ENCODE data around the gene SERPINE1.

SERPINE1 gene

GRCh38 chr7:101121991-101122932 is 4.6 kb upstream of the SERPINE1 start:
- Histone ChIP-seq H3K4me3 (ENCODE audit: low read depth, low read length) (no peak overlapping the region), H3K27ac (ENCODE audit: extremely low read depth, low read depth, low read length) (no peak overlapping the region), H3K4me1 (ENCODE audit: control insufficient read depth, insufficient read depth, low read length) (no peaks in the 10 kb centered on the region; the same call in 1 of the 2 replicates), H3K9me3 (ENCODE audit: control insufficient read depth, insufficient read depth, low read depth, low read length) (no peaks in the 10 kb centered on the region), H3K36me3 (ENCODE audit: control insufficient read depth in 2 of 2, insufficient read depth in 1 of 2, low read length in 2 of 2) (no peaks in the 10 kb centered on the region)
- ChIA-PET POLR2A (interaction anchor here (0.6 to 1.4 kb wide), 7 partner anchors 10 to 1093 kb away, joined by 3 to 6 read pairs (median 4); partner anchors contain the start of gene SRRT), CTCF (interaction anchor here (0.5 to 6.7 kb wide), 11 partner anchors 9 to 1983 kb away, joined by 3 to 37 read pairs (median 5); no protein-coding TSS in a partner anchor)
- TF ChIP-seq ZBTB17 (tag by site-specific recombination; IDR thresholded peaks at IDR 0.05) (peak; percentile 36; the same call in 1 of the 2 replicates), ZNF398 (tag by site-specific recombination; IDR thresholded peaks at IDR 0.05) (peak; percentile 87), SP7 (tag by site-specific recombination; IDR thresholded peaks at IDR 0.05) (no peak), RBAK (tag by site-specific recombination; IDR thresholded peaks at IDR 0.05) (no peak), ZNF133 (tag by site-specific recombination; IDR thresholded peaks at IDR 0.05) (no peak), ZBTB49 (tag by site-specific recombination; IDR thresholded peaks at IDR 0.05; ENCODE audit: low read depth) (no peak), ZNF112 (tag by site-specific recombination; IDR thresholded peaks at IDR 0.05) (no peak), ZNF146 (tag by site-specific recombination; IDR thresholded peaks at IDR 0.05) (no peak), ZNF391 (tag by site-specific recombination; IDR thresholded peaks at IDR 0.05; ENCODE audit: borderline replicate concordance, low read depth) (no peak), ZBTB10 (tag by site-specific recombination; IDR thresholded peaks at IDR 0.05) (no peak), KLF7 (tag by site-specific recombination; IDR thresholded peaks at IDR 0.05; ENCODE audit: borderline replicate concordance) (no peak), REST (tag by site-specific recombination; IDR thresholded peaks at IDR 0.05) (no peak), GLI2 (tag by site-specific recombination; IDR thresholded peaks at IDR 0.05; ENCODE audit: borderline replicate concordance, low read depth) (no peak), ZNF704 (tag by site-specific recombination; IDR thresholded peaks at IDR 0.05) (no peak), ZNF211 (tag by site-specific recombination; IDR thresholded peaks at IDR 0.05; ENCODE audit: low read depth) (no peak), SETDB1 (IDR thresholded peaks at IDR 0.05; ENCODE audit: insufficient read length, low read length) (no peak), ZNF2 (tag by site-specific recombination; IDR thresholded peaks at IDR 0.05) (no peak), ZNF658 (tag by site-specific recombination; IDR thresholded peaks at IDR 0.05) (no peak), ZNF518A (tag by site-specific recombination; conservative IDR thresholded peaks at IDR 0.05; ENCODE audit: low read depth) (peak; percentile 66)

Data from HEK293 (cell line).